IMR-90 (cell line): ENCODE results near the gene TCN1. TPM values are rescaled to one million over a fixed set of nuclear protein-coding genes. Genes with fewer than 3 reads are reported as not detected.

Source experiments
- ATAC-seq: fragments of 200-7000 bp; cut with Tn5 transposase; 2 replicates; pipeline ENCODE4 v1.9.1; 2020; ENCODE audit warnings: low read depth, mild to moderate bottlenecking, moderate library complexity
- BruUV-seq: library from RNA; stranded (reverse); fragments of 400-500 nt; replicated peaks from 2 replicates; lab custom pipeline; 2021; lab: Mats Ljungman, UMichigan
- CTCF ChIA-PET: fragments of 300-600 bp; formaldehyde crosslinking; extraction: SDS; loops from one replicate; lab custom pipeline; 2021; ENCODE audit warnings: antibody characterized with exemption; lab: Yijun Ruan, JAX
- POLR2A ChIA-PET: fragments of 300-600 bp; sonication (Branson Sonifier 250); formaldehyde crosslinking; loops from one replicate; lab custom pipeline; 2022; ENCODE audit warnings: antibody characterized with exemption; ENCODE audit not compliant: unreplicated experiment; lab: Charles Lee
- DNase-seq: peaks from one replicate; pipeline ENCODE4 v3.0.0; 2013
- H2AFZ ChIP-seq: replicated peaks from 2 replicates; pipeline ENCODE3; 2013; ENCODE audit warnings: low read length, mild to moderate bottlenecking; ENCODE audit not compliant: poor library complexity
- H2AK5ac ChIP-seq: 2 replicates; pipeline ENCODE4 v1.6.1; 2013; ENCODE audit warnings: low read depth, low read length, inconsistent platforms
- H2AK9ac ChIP-seq: replicated peaks from 2 replicates; pipeline ENCODE3; 2013; ENCODE audit warnings: mild to moderate bottlenecking, low read depth, low read length, moderate library complexity; ENCODE audit not compliant: poor library complexity
- H2BK120ac ChIP-seq: 2 replicates; pipeline ENCODE4 v1.6.1; 2013; ENCODE audit warnings: low read depth, low read length, inconsistent platforms
- H2BK15ac ChIP-seq: 3 replicates; pipeline ENCODE4 v1.6.1; 2013; ENCODE audit warnings: low read depth, low read length, inconsistent platforms
- H2BK20ac ChIP-seq: 2 replicates; pipeline ENCODE4 v1.6.1; 2013; ENCODE audit warnings: low read depth, mild to moderate bottlenecking, inconsistent platforms, low read length, moderate library complexity
- H2BK5ac ChIP-seq: 2 replicates; pipeline ENCODE4 v1.6.1; 2013; ENCODE audit warnings: mild to moderate bottlenecking, low read depth, low read length, inconsistent platforms; ENCODE audit not compliant: poor library complexity, severe bottlenecking
- H3K14ac ChIP-seq: replicated peaks from 2 replicates; pipeline ENCODE4 v1.6.1; 2013; ENCODE audit warnings: low read depth, low read length, inconsistent platforms
- H3K18ac ChIP-seq: 2 replicates; pipeline ENCODE4 v1.6.1; 2013; ENCODE audit warnings: low read depth, low read length, control low read depth
- H3K23ac ChIP-seq: 2 replicates; pipeline ENCODE4 v1.6.1; 2013; ENCODE audit warnings: low read depth, low read length, inconsistent platforms
- H3K27ac ChIP-seq: 2 replicates; pipeline ENCODE4 v1.5.1; 2013; ENCODE audit warnings: mild to moderate bottlenecking, control low read depth, low read length; ENCODE audit not compliant: insufficient read depth
- H3K27me3 ChIP-seq: 2 replicates; pipeline ENCODE4 v1.6.1; 2013; ENCODE audit warnings: low read length; ENCODE audit not compliant: control insufficient read depth, insufficient read depth
- H3K36me3 ChIP-seq: 2 replicates; pipeline ENCODE4 v1.6.1; 2013; ENCODE audit warnings: low read length, mixed read lengths; ENCODE audit not compliant: control insufficient read depth, insufficient read depth
- H3K4ac ChIP-seq: 2 replicates; pipeline ENCODE4 v1.6.1; 2013; ENCODE audit warnings: low read depth, low read length, inconsistent platforms
- H3K4me1 ChIP-seq: 2 replicates; pipeline ENCODE4 v1.6.1; 2013; ENCODE audit warnings: low read length, mixed read lengths; ENCODE audit not compliant: control insufficient read depth, insufficient read depth
- H3K4me2 ChIP-seq: 2 replicates; pipeline ENCODE4 v1.6.1; 2013; ENCODE audit warnings: low read depth, mild to moderate bottlenecking, control low read depth, low read length, moderate library complexity
- H3K4me3 ChIP-seq: 2 replicates; pipeline ENCODE4 v1.5.1; 2013; ENCODE audit warnings: low read depth, mild to moderate bottlenecking, control low read depth, low read length, moderate library complexity; ENCODE audit not compliant: insufficient read depth
- H3K56ac ChIP-seq: 2 replicates; pipeline ENCODE4 v1.6.1; 2013; ENCODE audit warnings: low read length, inconsistent platforms; ENCODE audit not compliant: insufficient read depth; ENCODE audit errors: extremely low read depth
- H3K79me1 ChIP-seq, 2 experiments: 2 replicates each; pipeline ENCODE4 v1.6.1; 2013; ENCODE audit warnings: low read length in 2 of 2, inconsistent platforms in 1 of 2, low read depth in 1 of 2
- H3K9ac ChIP-seq: 2 replicates; pipeline ENCODE4 v1.6.1; 2013; ENCODE audit warnings: low read depth, low read length, control low read depth
- H3K9me1 ChIP-seq: 2 replicates; pipeline ENCODE4 v1.6.1; 2013; ENCODE audit warnings: low read length, inconsistent platforms; ENCODE audit not compliant: insufficient read depth
- H3K9me3 ChIP-seq: 2 replicates; pipeline ENCODE4 v1.6.1; 2013; ENCODE audit warnings: low read length; ENCODE audit not compliant: control insufficient read depth, insufficient read depth
- H4K20me1 ChIP-seq: 2 replicates; pipeline ENCODE4 v1.6.1; 2013; ENCODE audit warnings: low read length, inconsistent platforms; ENCODE audit not compliant: insufficient read depth
- H4K5ac ChIP-seq: 2 replicates; pipeline ENCODE4 v1.6.1; 2013; ENCODE audit warnings: mild to moderate bottlenecking, low read depth, low read length, control low read depth
- H4K8ac ChIP-seq, 2 experiments: 2 replicates each; pipeline ENCODE4 v1.6.1; 2013; ENCODE audit warnings: low read depth in 2 of 2, low read length in 2 of 2, control low read depth in 1 of 2, inconsistent platforms in 1 of 2
- H4K91ac ChIP-seq: 2 replicates; pipeline ENCODE4 v1.6.1; 2013; ENCODE audit warnings: low read depth, low read length, inconsistent platforms; ENCODE audit not compliant: insufficient read depth
- BHLHE40 ChIP-seq: fragments of 150-350 bp; IDR thresholded peaks from 2 replicates; pipeline ENCODE4 v1.6.1; 2016; ENCODE audit warnings: mild to moderate bottlenecking, low read depth, low read length
- MAFK ChIP-seq: IDR thresholded peaks from 2 replicates; pipeline ENCODE4 v1.6.1; 2012; ENCODE audit warnings: low read depth, low read length, improper control_type of control experiment
- MXI1 ChIP-seq: IDR thresholded peaks from 2 replicates; pipeline ENCODE4 v1.6.1; 2012; ENCODE audit warnings: low read depth, mild to moderate bottlenecking, low read length, moderate library complexity, borderline replicate concordance
- RCOR1 ChIP-seq: IDR thresholded peaks from 2 replicates; pipeline ENCODE4 v1.6.1; 2012; ENCODE audit warnings: mild to moderate bottlenecking, low read length, improper control_type of control experiment; ENCODE audit not compliant: insufficient replicate concordance
- RFX5 ChIP-seq: IDR thresholded peaks from 2 replicates; pipeline ENCODE4 v1.8.0; 2012; ENCODE audit warnings: low read depth, mild to moderate bottlenecking, low read length, moderate library complexity
- SMC3 ChIP-seq: fragments of 150-350 bp; IDR thresholded peaks from 2 replicates; pipeline ENCODE4 v1.6.1; 2016; ENCODE audit warnings: low read depth, mild to moderate bottlenecking, antibody characterized with exemption, low read length, moderate library complexity
- dilution Hi-C: fragments of 300-500 bp; cut with HindIII; formaldehyde crosslinking; loops from one replicate; pipeline ENCODE4 v1.14.3; 2018; ENCODE audit warnings: low sequenced_read_pairs; ENCODE audit not compliant: unreplicated experiment
- in situ Hi-C: fragments of 300-500 bp; cut with MboI; formaldehyde crosslinking; loops from 3 replicates; pipeline ENCODE4 v1.14.3; 2019; ENCODE audit warnings: low sequenced_read_pairs, inconsistent platforms, mixed read lengths
- intact Hi-C: fragments of 100-400 bp; cut with micrococcal nuclease; formaldehyde crosslinking; loops from 2 replicates; pipeline ENCODE4 v1.10.0; 2022
- polyA plus RNA-seq, 3 experiments: library from polyadenylated mRNA; depleted of rRNA; stranded (reverse); fragments of >200 nt; gene quantifications; 2 replicates each; pipeline ENCODE4 v1.2.3, GENCODE V29; 2012; ENCODE audit warnings: low replicate concordance in 1 of 3
- total RNA-seq: library from RNA; depleted of rRNA; stranded (reverse); fragments of >200 nt; gene quantifications from 2 replicates; pipeline ENCODE4 v1.2.3, GENCODE V29; 2012
- TF ChIP-seq, protein P1 (sequence below): fragments of 150-350 bp; IDR thresholded peaks from 2 replicates; pipeline ENCODE4 v1.6.1; 2017; ENCODE audit warnings: mild to moderate bottlenecking, antibody characterized with exemption, low read length, low read depth
- TF ChIP-seq, protein P2 (sequence below): fragments of 150-350 bp; IDR thresholded peaks from 2 replicates; pipeline ENCODE4 v1.6.1; 2016; ENCODE audit warnings: low read depth, mild to moderate bottlenecking, low read length, moderate library complexity, borderline replicate concordance

The TCN1 gene
- total and polyA plus RNA-seq, 2 of the 4 experiments (the other 2 are of a cell fraction), result not detected

DNA sequence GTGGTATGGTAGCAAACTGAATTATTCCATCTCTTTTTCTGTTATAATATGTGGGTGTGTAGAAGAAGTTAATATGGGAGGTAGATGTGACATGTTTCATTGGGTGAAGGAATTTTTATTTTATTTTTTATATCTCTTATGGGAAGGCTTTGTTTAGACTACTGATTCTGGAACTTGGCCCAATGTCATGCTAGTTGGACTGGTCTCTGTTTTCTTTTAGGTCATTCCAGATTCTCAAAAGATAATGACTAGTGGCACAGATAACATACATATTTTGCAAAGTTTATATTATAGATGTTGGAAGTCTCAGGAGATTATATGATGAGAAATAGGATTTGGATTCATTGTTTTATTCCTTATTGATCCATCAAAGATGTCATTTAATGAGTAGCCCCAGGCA lies 11.0 kb upstream of the TCN1 start:
- dilution Hi-C loops, result no loop called here
- Histone ChIP-seq H2BK5ac (no peak overlapping the region), H3K56ac (no peak overlapping the region), H3K9ac (no peak overlapping the region), H4K91ac (no peak overlapping the region), H3K9me3 (no peaks in the 10 kb centered on the region), H3K4me2 (no peak overlapping the region), H2AFZ (no peak overlapping the region), H2AK9ac (no peak overlapping the region), H4K20me1 (no peaks in the 10 kb centered on the region), H2BK15ac (no peak overlapping the region), H3K27me3 (no peaks in the 10 kb centered on the region), H3K4ac (no peak overlapping the region), H3K27ac (no peak overlapping the region), H3K4me3 (no peak overlapping the region), H3K79me1 (no peaks in the 10 kb centered on the region), H4K8ac (no peak overlapping the region), H2AK5ac (no peak overlapping the region), H3K14ac (no peak overlapping the region), H3K23ac (no peak overlapping the region), H3K36me3 (no peaks in the 10 kb centered on the region), H3K4me1 (no peaks in the 10 kb centered on the region), H2BK20ac (no peak overlapping the region), H4K5ac (no peak overlapping the region), H3K18ac (no peak overlapping the region), H3K9me1 (no peaks in the 10 kb centered on the region), H2BK120ac (no peak overlapping the region)
- in situ Hi-C loops, result no loop called here
- POLR2A ChIA-PET, result no interaction called here
- TF ChIP-seq BHLHE40, result no peak
- no peak for TF ChIP-seq MXI1
- TF ChIP-seq, protein P1, sequence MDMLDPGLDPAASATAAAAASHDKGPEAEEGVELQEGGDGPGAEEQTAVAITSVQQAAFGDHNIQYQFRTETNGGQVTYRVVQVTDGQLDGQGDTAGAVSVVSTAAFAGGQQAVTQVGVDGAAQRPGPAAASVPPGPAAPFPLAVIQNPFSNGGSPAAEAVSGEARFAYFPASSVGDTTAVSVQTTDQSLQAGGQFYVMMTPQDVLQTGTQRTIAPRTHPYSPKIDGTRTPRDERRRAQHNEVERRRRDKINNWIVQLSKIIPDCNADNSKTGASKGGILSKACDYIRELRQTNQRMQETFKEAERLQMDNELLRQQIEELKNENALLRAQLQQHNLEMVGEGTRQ, result no peak
- TF ChIP-seq RCOR1, result no peak
- TF ChIP-seq MAFK, result no peak
- TF ChIP-seq, protein P2, sequence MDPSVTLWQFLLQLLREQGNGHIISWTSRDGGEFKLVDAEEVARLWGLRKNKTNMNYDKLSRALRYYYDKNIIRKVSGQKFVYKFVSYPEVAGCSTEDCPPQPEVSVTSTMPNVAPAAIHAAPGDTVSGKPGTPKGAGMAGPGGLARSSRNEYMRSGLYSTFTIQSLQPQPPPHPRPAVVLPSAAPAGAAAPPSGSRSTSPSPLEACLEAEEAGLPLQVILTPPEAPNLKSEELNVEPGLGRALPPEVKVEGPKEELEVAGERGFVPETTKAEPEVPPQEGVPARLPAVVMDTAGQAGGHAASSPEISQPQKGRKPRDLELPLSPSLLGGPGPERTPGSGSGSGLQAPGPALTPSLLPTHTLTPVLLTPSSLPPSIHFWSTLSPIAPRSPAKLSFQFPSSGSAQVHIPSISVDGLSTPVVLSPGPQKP, result no peak
- no peak for TF ChIP-seq RFX5
- no peak for TF ChIP-seq SMC3
- ATAC-seq (no peak), DNase-seq (no peak)
- CTCF ChIA-PET, result no interaction called here
- BruUV-seq, result no TSS peak
- intact Hi-C loops, result no loop called here
